ENCODE results near the gene TIMD4. TPM values are rescaled to one million over a fixed set of nuclear protein-coding genes. Genes with fewer than 3 reads are reported as not detected.

Gene TIMD4
- total and polyA plus RNA-seq, 2 of the 4 experiments (the other 2 are of a cell fraction): not detected

- no peak overlapping the region for H2AFZ ChIP-seq (replicated peaks; ENCODE audit: low read length, poor library complexity)
- no TSS peak for BruUV-seq (replicated peaks)
- H2BK5ac ChIP-seq (ENCODE audit: low read depth, low read length, poor library complexity, severe bottlenecking): no peak overlapping the region
- dilution Hi-C loops (cut with HindIII; ENCODE audit: low sequenced_read_pairs, unreplicated experiment) (no loop called here), intact Hi-C loops (cut with micrococcal nuclease) (no loop called here), in situ Hi-C loops (cut with MboI; ENCODE audit: low sequenced_read_pairs) (no loop called here)
- H3K9me3 ChIP-seq (ENCODE audit: control insufficient read depth, insufficient read depth, low read length): peaks cover 3% of the 10 kb centered on the region; the same call in 1 of the 2 replicates
- H3K79me1 ChIP-seq (ENCODE audit: low read depth in 1 of 2, low read length in 2 of 2): no peaks in the 10 kb centered on the region
- H3K9ac ChIP-seq (ENCODE audit: low read depth, low read length): no peak overlapping the region
- H3K9me1 ChIP-seq (ENCODE audit: insufficient read depth, low read length): no peaks in the 10 kb centered on the region
- H4K20me1 ChIP-seq (ENCODE audit: insufficient read depth, low read length): no peaks in the 10 kb centered on the region
- H3K14ac ChIP-seq (replicated peaks; ENCODE audit: low read depth, low read length): no peak overlapping the region
- 13% methylated on average over 2 of the region's 3 CpGs; no CpG with 5 or more reads in 1 of the 2 experiments for WGBS, 2 experiments (ENCODE audit: extremely low coverage in 2 of 2, insufficient read length in 1 of 2)
- no peak overlapping the region for H3K18ac ChIP-seq (ENCODE audit: low read depth, low read length)
- no peak overlapping the region for H2BK20ac ChIP-seq (ENCODE audit: low read depth, low read length)
- POLR2A ChIA-PET (ENCODE audit: unreplicated experiment): no interaction called here
- DNase-seq (no peak), ATAC-seq (ENCODE audit: low read depth) (no peak)
- H3K27ac ChIP-seq (ENCODE audit: insufficient read depth, low read length): no peak overlapping the region
- H2BK120ac ChIP-seq (ENCODE audit: low read depth, low read length): no peak overlapping the region
- CTCF ChIA-PET: no interaction called here
- H3K4me2 ChIP-seq (ENCODE audit: low read depth, low read length): no peak overlapping the region
- H2AK5ac ChIP-seq (ENCODE audit: low read depth, low read length): no peak overlapping the region
- no peak overlapping the region for H4K5ac ChIP-seq (ENCODE audit: low read depth, low read length)
- H3K4me1 ChIP-seq (ENCODE audit: control insufficient read depth, insufficient read depth, low read length): no peaks in the 10 kb centered on the region
- no peak overlapping the region for H2AK9ac ChIP-seq (replicated peaks; ENCODE audit: low read depth, low read length, poor library complexity)
- H3K27me3 ChIP-seq (ENCODE audit: control insufficient read depth, insufficient read depth, low read length): no peaks in the 10 kb centered on the region
- TF ChIP-seq FOS (IDR thresholded peaks at IDR 0.05; ENCODE audit: low read depth, low read length): no peak
- TF ChIP-seq USF2 (IDR thresholded peaks at IDR 0.05; ENCODE audit: low read depth, low read length): no peak
- no peak for TF ChIP-seq ELK1 (IDR thresholded peaks at IDR 0.05; ENCODE audit: borderline replicate concordance, low read depth, low read length)
- TF ChIP-seq RAD21 (IDR thresholded peaks at IDR 0.05; ENCODE audit: low read length): no peak
- no peak for TF ChIP-seq CHD1 (IDR thresholded peaks at IDR 0.05; ENCODE audit: low read depth, low read length)
- TF ChIP-seq MAFK (IDR thresholded peaks at IDR 0.05; ENCODE audit: low read depth, low read length): no peak
- TF ChIP-seq NFE2L2 (IDR thresholded peaks at IDR 0.05; ENCODE audit: low read depth, low read length): no peak
- TF ChIP-seq CEBPB (IDR thresholded peaks at IDR 0.05; ENCODE audit: low read depth, low read length): no peak
- no peak for TF ChIP-seq RCOR1 (IDR thresholded peaks at IDR 0.05; ENCODE audit: insufficient replicate concordance, low read length)
- TF ChIP-seq SMC3 (IDR thresholded peaks at IDR 0.05; ENCODE audit: low read depth, low read length): no peak
- TF ChIP-seq BHLHE40 (IDR thresholded peaks at IDR 0.05; ENCODE audit: low read depth, low read length): no peak
- TF ChIP-seq POLR2A (IDR thresholded peaks at IDR 0.05; ENCODE audit: low read depth, low read length): no peak
- no peak for TF ChIP-seq MXI1 (IDR thresholded peaks at IDR 0.05; ENCODE audit: borderline replicate concordance, low read depth, low read length)
- no peak for TF ChIP-seq CTCF (conservative IDR thresholded peaks at IDR 0.05; ENCODE audit: low read depth, low read length)
- TF ChIP-seq RFX5 (IDR thresholded peaks at IDR 0.05; ENCODE audit: low read depth, low read length): no peak
- no peak for TF ChIP-seq MAZ (IDR thresholded peaks at IDR 0.05; ENCODE audit: borderline replicate concordance, low read depth, low read length)
- H3K4me3 ChIP-seq (ENCODE audit: insufficient read depth, low read depth, low read length): no peak overlapping the region
- H3K36me3 ChIP-seq (ENCODE audit: control insufficient read depth, insufficient read depth, low read length): no peaks in the 10 kb centered on the region
- no peak overlapping the region for H3K4ac ChIP-seq (ENCODE audit: low read depth, low read length)
- H2BK15ac ChIP-seq (ENCODE audit: low read depth, low read length): no peak overlapping the region
- no peak overlapping the region for H4K8ac ChIP-seq (ENCODE audit: low read depth in 2 of 2, low read length in 2 of 2)
- H3K23ac ChIP-seq (ENCODE audit: low read depth, low read length): no peak overlapping the region
- H3K56ac ChIP-seq (ENCODE audit: extremely low read depth, insufficient read depth, low read length): no peak overlapping the region
- H4K91ac ChIP-seq (ENCODE audit: insufficient read depth, low read depth, low read length): no peak overlapping the region
Observed at GRCh38 chr5:156906807-156907206, 56.2 kb downstream of the TIMD4 start.
